SK-N-SH (cell line): Measurements from ENCODE around the gene SNX5. TPM values are rescaled to one million over a fixed set of nuclear protein-coding genes. Genes with fewer than 3 reads are reported as not detected.

ENCODE experiments used
- CTCF ChIA-PET: fragments of 300-600, 350-600 bp; formaldehyde crosslinking; extraction: SDS; loops from one replicate; lab custom pipeline; 2021; lab: Yijun Ruan, JAX
- POLR2A ChIA-PET: fragments of 350-600 bp; sonication (Branson Sonifier 250); formaldehyde crosslinking; extraction: SDS; loops from one replicate; lab custom pipeline; 2020; ENCODE audit warnings: antibody characterized with exemption, inconsistent platforms; lab: Yijun Ruan, JAX
- DNase-seq: peaks from one replicate; pipeline ENCODE4 v3.0.0; 2012
- H2AFZ ChIP-seq: fragments of 200-600 bp; sonication (generic); 2 replicates; pipeline ENCODE4 v1.8.1; 2016; ENCODE audit warnings: antibody characterized with exemption, mild to moderate bottlenecking, low read depth
- H3F3A ChIP-seq: fragments of 200-600 bp; sonication (generic); replicated peaks from 2 replicates; pipeline ENCODE3; 2016; ENCODE audit warnings: antibody characterized with exemption, mild to moderate bottlenecking; ENCODE audit not compliant: insufficient read depth
- H3K27ac ChIP-seq, 2 experiments: fragments of 200-500 bp in 1 of 2; fragments of 200-600 bp in 1 of 2; sonication (Bioruptor generic) in 1 of 2; sonication (generic), shearing (Covaris generic) in 1 of 2; 2 replicates each; pipeline versions ENCODE4 v1.5.1 to v1.6.1; 2014 to 2016; ENCODE audit warnings: low read depth in 2 of 2, inconsistent platforms in 1 of 2, low read length in 1 of 2, mild to moderate bottlenecking in 1 of 2, mixed read lengths in 1 of 2
- H3K27me3 ChIP-seq: fragments of 200-600 bp; sonication (generic), shearing (Covaris generic); 2 replicates; pipeline ENCODE4 v1.6.1; 2016; ENCODE audit warnings: mixed run types; ENCODE audit not compliant: insufficient read depth
- H3K36me3 ChIP-seq, 2 experiments: fragments of 200-500 bp in 1 of 2; fragments of 200-600 bp in 1 of 2; sonication (Bioruptor generic) in 1 of 2; sonication (generic) in 1 of 2; replicated peaks in 1 of 2; 2 replicates each; pipeline versions ENCODE3 to v1.5.1; 2014 to 2016; ENCODE audit warnings: low read length in 1 of 2, mild to moderate bottlenecking in 1 of 2; ENCODE audit not compliant: insufficient read depth in 2 of 2, control insufficient read depth in 1 of 2
- H3K4me1 ChIP-seq, 2 experiments: fragments of 200-500 bp in 1 of 2; fragments of 200-600 bp in 1 of 2; sonication (Bioruptor generic) in 1 of 2; sonication (generic), shearing (Covaris generic) in 1 of 2; 2 replicates each; pipeline versions ENCODE4 v1.5.1 to v1.6.1; 2014 to 2016; ENCODE audit warnings: low read depth in 1 of 2, low read length in 1 of 2, mixed run types in 1 of 2; ENCODE audit not compliant: insufficient read depth in 2 of 2, control insufficient read depth in 1 of 2
- H3K4me2 ChIP-seq: fragments of 200-600 bp; sonication (generic), shearing (Covaris generic); 2 replicates; pipeline ENCODE4 v1.6.1; 2017; ENCODE audit warnings: mixed run types
- H3K4me3 ChIP-seq, 2 experiments: fragments of 200-500 bp in 1 of 2; fragments of 200-600 bp in 1 of 2; sonication (Bioruptor generic) in 1 of 2; sonication (generic), shearing (Covaris generic) in 1 of 2; 2 replicates each; pipeline versions ENCODE4 v1.5.1 to v1.8.1; 2014 to 2016; ENCODE audit warnings: low read depth in 2 of 2, inconsistent platforms in 1 of 2, low read length in 1 of 2, mild to moderate bottlenecking in 1 of 2, mixed read lengths in 1 of 2, moderate library complexity in 1 of 2
- H3K79me2 ChIP-seq: fragments of 200-600 bp; sonication (generic); 2 replicates; pipeline ENCODE4 v1.8.1; 2017; ENCODE audit warnings: mild to moderate bottlenecking; ENCODE audit not compliant: insufficient read depth
- H3K9ac ChIP-seq: fragments of 200-600 bp; sonication (generic); 2 replicates; pipeline ENCODE4 v1.6.1; 2017; ENCODE audit warnings: mixed run types
- H3K9me2 ChIP-seq: fragments of 200-600 bp; sonication (generic); 2 replicates; pipeline ENCODE4 v1.6.1; 2017; ENCODE audit warnings: mixed run types
- H3K9me3 ChIP-seq: fragments of 200-600 bp; sonication (generic); 2 replicates; pipeline ENCODE4 v1.6.1; 2017; ENCODE audit warnings: mixed run types, mild to moderate bottlenecking, moderate library complexity
- H4K20me1 ChIP-seq: fragments of 200-600 bp; sonication (generic); 2 replicates; pipeline ENCODE4 v1.6.1; 2017; ENCODE audit warnings: mild to moderate bottlenecking, mixed run types; ENCODE audit not compliant: insufficient read depth
- CHD2 ChIP-seq: fragments of 150-350 bp; IDR thresholded peaks from 2 replicates; pipeline ENCODE4 v1.6.1; 2018; ENCODE audit warnings: low read length; ENCODE audit not compliant: partially characterized antibody
- EZH2phosphoT487 ChIP-seq: fragments of 200-600 bp; sonication (generic); IDR thresholded peaks from 2 replicates; pipeline ENCODE4 v1.6.1; 2017; ENCODE audit warnings: low read depth, mixed run types, mild to moderate bottlenecking, antibody characterized with exemption, moderate library complexity, borderline replicate concordance
- FOSL2 ChIP-seq: IDR thresholded peaks from 2 replicates; pipeline ENCODE4 v1.4.0; 2012; ENCODE audit warnings: low read depth, mild to moderate bottlenecking, moderate library complexity, borderline replicate concordance
- FOXM1 ChIP-seq: IDR thresholded peaks from 2 replicates; pipeline ENCODE4 v1.4.0; 2012; ENCODE audit warnings: low read depth, mild to moderate bottlenecking
- IRF3 ChIP-seq: fragments of 150-350 bp; IDR thresholded peaks from 2 replicates; pipeline ENCODE4 v1.6.1; 2016; ENCODE audit warnings: mild to moderate bottlenecking, low read depth, low read length
- MAX ChIP-seq: IDR thresholded peaks from 2 replicates; pipeline ENCODE4 v1.4.0; 2012; ENCODE audit warnings: low read depth
- NFIC ChIP-seq: IDR thresholded peaks from 2 replicates; pipeline ENCODE4 v1.4.0; 2012; ENCODE audit warnings: borderline replicate concordance
- NRF1 ChIP-seq: IDR thresholded peaks from 2 replicates; pipeline ENCODE4 v1.6.1; 2012; ENCODE audit warnings: low read depth, mild to moderate bottlenecking, low read length
- POLR2AphosphoS5 ChIP-seq: IDR thresholded peaks from 2 replicates; pipeline ENCODE4 v1.6.1; 2012; ENCODE audit warnings: low read depth, low read length
- RAD21 ChIP-seq: IDR thresholded peaks from 2 replicates; pipeline ENCODE4 v1.6.1; 2012; ENCODE audit warnings: mild to moderate bottlenecking, low read length
- RXRA ChIP-seq: IDR thresholded peaks from 2 replicates; pipeline ENCODE4 v1.4.0; 2012; ENCODE audit warnings: low read depth, mild to moderate bottlenecking, borderline replicate concordance
- SIN3A ChIP-seq: IDR thresholded peaks from 2 replicates; pipeline ENCODE4 v1.6.1; 2012; ENCODE audit warnings: low read depth, mild to moderate bottlenecking, low read length, moderate library complexity, borderline replicate concordance
- TAF1 ChIP-seq: IDR thresholded peaks from 2 replicates; pipeline ENCODE4 v1.6.1; 2012; ENCODE audit warnings: low read depth, mild to moderate bottlenecking, low read length, moderate library complexity, borderline replicate concordance
- TEAD4 ChIP-seq: IDR thresholded peaks from 2 replicates; pipeline ENCODE4 v1.4.0; 2012; ENCODE audit warnings: mild to moderate bottlenecking, borderline replicate concordance; ENCODE audit not compliant: insufficient read depth
- USF2 ChIP-seq: fragments of 150-350 bp; IDR thresholded peaks from 2 replicates; pipeline ENCODE4 v1.6.1; 2017; ENCODE audit warnings: antibody characterized with exemption, low read length, low read depth, borderline replicate concordance
- YY1 ChIP-seq: IDR thresholded peaks from 2 replicates; pipeline ENCODE4 v1.4.0; 2012; ENCODE audit warnings: low read depth, mild to moderate bottlenecking
- ZBTB33 ChIP-seq: IDR thresholded peaks from 2 replicates; pipeline ENCODE4 v1.4.0; 2012; ENCODE audit warnings: low read depth, borderline replicate concordance
- WGBS: methylation state at CpG from one replicate; pipeline ENCODE4 v1.1.6; 2017; ENCODE audit warnings: low lambda C conversion rate; 5-methylcytosine and 5-hydroxymethylcytosine counted together
- polyA plus RNA-seq, 3 experiments: library from polyadenylated mRNA; depleted of rRNA; stranded (reverse); fragments of >200 nt; gene quantifications; 2 replicates each; pipeline ENCODE4 v1.2.3, GENCODE V29; 2012

SNX5 gene
- polyA plus RNA-seq, 1 of the 3 experiments (the other 2 are of a cell fraction), result 76.2 TPM

- TF ChIP-seq USF2, result no peak
- no peak for TF ChIP-seq FOXM1
- no peak for TF ChIP-seq FOSL2
- TF ChIP-seq TAF1, result no peak
- no peak for TF ChIP-seq TEAD4
- TF ChIP-seq MAX, result no peak
- no peak for TF ChIP-seq YY1
- TF ChIP-seq SIN3A, result no peak
- TF ChIP-seq EZH2phosphoT487, result no peak
- no peak overlapping the region for H3K27ac ChIP-seq
- H2AFZ ChIP-seq, result no peak overlapping the region
- H4K20me1 ChIP-seq, result peaks cover 3% of the 10 kb centered on the region; the same call in 1 of the 2 replicates
- peaks cover 32 to 49% of the 10 kb centered on the region in 2 experiments for H3K36me3 ChIP-seq
- no peaks in the 10 kb centered on the region for H3K9me3 ChIP-seq
- no peaks in the 10 kb centered on the region for H3K27me3 ChIP-seq
- no peaks in the 10 kb centered on the region for H3K79me2 ChIP-seq
- ChIA-PET CTCF (interaction anchor here (1.1 to 7.0 kb wide), 3 partner anchors 13 to 259 kb away, joined by 3 to 75 read pairs (median 3); partner anchors contain the start of gene RRBP1), POLR2A (no interaction called here)
- no peaks in the 10 kb centered on the region for H3K9me2 ChIP-seq
- no peak for DNase-seq
- H3K4me3 ChIP-seq, result no peak overlapping the region
- H3K4me1 ChIP-seq, result peaks cover 0 to 11% of the 10 kb centered on the region in 2 experiments; a peak in 1 of 4 replicates
- no peak overlapping the region for H3K4me2 ChIP-seq
- H3K9ac ChIP-seq, result no peak overlapping the region
- peaks cover 14% of the 10 kb centered on the region for H3F3A ChIP-seq
- 79% methylated on average over 6 of the region's 6 CpGs for WGBS
Measured at GRCh38 chr20:17940224-17940971, 28.2 kb downstream of the SNX5 start.

GRCh38 chr20:17939622-17940223, 28.9 kb downstream of the SNX5 start:
- H3K4me1 ChIP-seq, result peaks cover 0 to 11% of the 10 kb centered on the region in 2 experiments; a peak in 1 of 4 replicates
- no peak overlapping the region for H3K4me3 ChIP-seq
- no peak overlapping the region for H2AFZ ChIP-seq
- H3K9me2 ChIP-seq, result no peaks in the 10 kb centered on the region
- no peak overlapping the region for H3K9ac ChIP-seq
- no peaks in the 10 kb centered on the region for H3K27me3 ChIP-seq
- ChIA-PET POLR2A (no interaction called here), CTCF (interaction anchor here (0.6 to 7.0 kb wide), 38 partner anchors 9 to 435 kb away, joined by 3 to 75 read pairs (median 4); partner anchors contain the start of genes MGME1, RRBP1 and SNX5)
- no peak for DNase-seq
- H3F3A ChIP-seq, result peaks cover 14% of the 10 kb centered on the region
- no peaks in the 10 kb centered on the region for H3K9me3 ChIP-seq
- H3K4me2 ChIP-seq, result no peak overlapping the region
- no peak overlapping the region for H3K27ac ChIP-seq
- 94% methylated on average over 7 of the region's 7 CpGs for WGBS
- H3K36me3 ChIP-seq, result peaks cover 25 to 43% of the 10 kb centered on the region in 2 experiments
- H3K79me2 ChIP-seq, result no peaks in the 10 kb centered on the region
- H4K20me1 ChIP-seq, result peaks cover 3% of the 10 kb centered on the region; the same call in 1 of the 2 replicates
- TF ChIP-seq NFIC (no peak), IRF3 (no peak), USF2 (no peak), YY1 (no peak), CHD2 (no peak), ZBTB33 (no peak), RXRA (no peak), NRF1 (no peak), RAD21 (no peak), SIN3A (no peak), POLR2AphosphoS5 (no peak), EZH2phosphoT487 (no peak)
